ENCODE data around the gene STX16. TPM values are rescaled to one million over a fixed set of nuclear protein-coding genes. Genes with fewer than 3 reads are reported as not detected.

The STX16 gene
- total RNA-seq, 1 donor from 2014 or later = 32.4 TPM

GRCh38 chr20:58714340-58714922 is 63.3 kb downstream of the STX16 start:
- Histone ChIP-seq H3K4me1 (ENCODE audit: control insufficient read depth in 3 of 3, insufficient read depth in 3 of 3, low read length in 3 of 3) (no peaks in the 10 kb centered on the region), H3K27me3 (ENCODE audit: control insufficient read depth in 3 of 3, insufficient read depth in 3 of 3, low read length in 3 of 3) (peaks cover 1 to 5% (median 4%) of the 10 kb centered on the region in 3 donors), H3K9me3 (ENCODE audit: control insufficient read depth in 3 of 3, low read length in 3 of 3) (no peaks in the 10 kb centered on the region), H3K27ac (ENCODE audit: low read depth, low read length) (no peak overlapping the region), H3K36me3 (ENCODE audit: control insufficient read depth in 3 of 3, insufficient read depth in 3 of 3, low read length in 3 of 3) (peaks cover 5 to 10% (median 5%) of the 10 kb centered on the region in 3 donors), H3K4me3 (ENCODE audit: low read length in 3 of 3) (no peak overlapping the region), H3K9ac (ENCODE audit: low read depth in 1 of 3, low read length in 3 of 3) (no peak overlapping the region)

GRCh38 chr20:58714923-58715351 is 63.9 kb downstream of the STX16 start:
- no peak overlapping the region for H3K27ac ChIP-seq (ENCODE audit: low read depth, low read length)
- peaks cover 3 to 6% (median 5%) of the 10 kb centered on the region in 3 donors for H3K36me3 ChIP-seq (ENCODE audit: control insufficient read depth in 3 of 3, insufficient read depth in 3 of 3, low read length in 3 of 3)
- no peak overlapping the region for H3K9ac ChIP-seq (ENCODE audit: low read depth in 1 of 3, low read length in 3 of 3)
- H3K27me3 ChIP-seq (ENCODE audit: control insufficient read depth in 3 of 3, insufficient read depth in 3 of 3, low read length in 3 of 3) = peaks cover 4 to 8% (median 8%) of the 10 kb centered on the region in 3 donors
- H3K9me3 ChIP-seq (ENCODE audit: control insufficient read depth in 3 of 3, low read length in 3 of 3) = no peaks in the 10 kb centered on the region
- no peak overlapping the region for H3K4me3 ChIP-seq (ENCODE audit: low read length in 3 of 3)
- H3K4me1 ChIP-seq (ENCODE audit: control insufficient read depth in 3 of 3, insufficient read depth in 3 of 3, low read length in 3 of 3) = no peaks in the 10 kb centered on the region

DNA sequence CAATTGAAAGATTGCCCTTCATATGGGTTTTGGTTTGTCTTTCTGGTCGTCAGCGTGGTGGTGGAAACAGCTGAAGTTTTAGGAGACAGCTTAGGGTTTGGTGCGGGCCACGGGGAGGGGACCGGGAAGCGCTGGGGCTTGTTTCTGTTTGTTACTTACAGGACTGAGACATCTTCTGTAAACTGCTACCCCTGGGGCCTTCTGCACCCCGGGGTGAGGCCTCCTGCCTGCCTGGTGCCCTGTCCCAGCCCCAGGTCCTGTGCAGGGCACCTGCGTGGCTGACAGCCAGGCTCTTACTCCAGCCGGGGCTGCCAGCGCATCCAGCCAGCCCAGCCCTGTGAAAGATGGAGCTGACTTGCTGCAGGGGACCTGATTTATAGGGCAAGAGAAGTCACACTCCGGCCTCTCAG is 64.3 kb downstream of the STX16 start:
- no peaks in the 10 kb centered on the region for H3K9me3 ChIP-seq (ENCODE audit: control insufficient read depth in 3 of 3, low read length in 3 of 3)
- H3K27ac ChIP-seq (ENCODE audit: low read depth, low read length) = no peak overlapping the region
- H3K9ac ChIP-seq (ENCODE audit: low read depth in 1 of 3, low read length in 3 of 3) = no peak overlapping the region
- peaks cover 3 to 6% (median 5%) of the 10 kb centered on the region in 3 donors for H3K36me3 ChIP-seq (ENCODE audit: control insufficient read depth in 3 of 3, insufficient read depth in 3 of 3, low read length in 3 of 3)
- peaks cover 4 to 13% (median 11%) of the 10 kb centered on the region in 3 donors for H3K27me3 ChIP-seq (ENCODE audit: control insufficient read depth in 3 of 3, insufficient read depth in 3 of 3, low read length in 3 of 3)
- no peaks in the 10 kb centered on the region for H3K4me1 ChIP-seq (ENCODE audit: control insufficient read depth in 3 of 3, insufficient read depth in 3 of 3, low read length in 3 of 3)
- H3K4me3 ChIP-seq (ENCODE audit: low read length in 3 of 3) = no peak overlapping the region

GRCh38 chr20:58715801-58716475 is 64.9 kb downstream of the STX16 start:
- Histone ChIP-seq H3K4me1 (ENCODE audit: control insufficient read depth in 3 of 3, insufficient read depth in 3 of 3, low read length in 3 of 3) (no peaks in the 10 kb centered on the region), H3K9me3 (ENCODE audit: control insufficient read depth in 3 of 3, low read length in 3 of 3) (no peaks in the 10 kb centered on the region), H3K27me3 (ENCODE audit: control insufficient read depth in 3 of 3, insufficient read depth in 3 of 3, low read length in 3 of 3) (peaks cover 4 to 14% (median 11%) of the 10 kb centered on the region in 3 donors), H3K36me3 (ENCODE audit: control insufficient read depth in 3 of 3, insufficient read depth in 3 of 3, low read length in 3 of 3) (peaks cover 3 to 6% (median 5%) of the 10 kb centered on the region in 3 donors), H3K4me3 (ENCODE audit: low read length in 3 of 3) (no peak overlapping the region), H3K27ac (ENCODE audit: low read depth, low read length) (no peak overlapping the region), H3K9ac (ENCODE audit: low read depth in 1 of 3, low read length in 3 of 3) (no peak overlapping the region)

GRCh38 chr20:58716476-58717277 is 65.6 kb downstream of the STX16 start:
- Histone ChIP-seq H3K9me3 (ENCODE audit: control insufficient read depth in 3 of 3, low read length in 3 of 3) (no peaks in the 10 kb centered on the region), H3K9ac (ENCODE audit: low read depth in 1 of 3, low read length in 3 of 3) (no peak overlapping the region), H3K4me3 (ENCODE audit: low read length in 3 of 3) (no peak overlapping the region), H3K4me1 (ENCODE audit: control insufficient read depth in 3 of 3, insufficient read depth in 3 of 3, low read length in 3 of 3) (no peaks in the 10 kb centered on the region), H3K27me3 (ENCODE audit: control insufficient read depth in 3 of 3, insufficient read depth in 3 of 3, low read length in 3 of 3) (peaks cover 10 to 15% (median 14%) of the 10 kb centered on the region in 3 donors), H3K36me3 (ENCODE audit: control insufficient read depth in 3 of 3, insufficient read depth in 3 of 3, low read length in 3 of 3) (peaks cover 3 to 6% (median 5%) of the 10 kb centered on the region in 3 donors), H3K27ac (ENCODE audit: low read depth, low read length) (no peak overlapping the region)

DNA sequence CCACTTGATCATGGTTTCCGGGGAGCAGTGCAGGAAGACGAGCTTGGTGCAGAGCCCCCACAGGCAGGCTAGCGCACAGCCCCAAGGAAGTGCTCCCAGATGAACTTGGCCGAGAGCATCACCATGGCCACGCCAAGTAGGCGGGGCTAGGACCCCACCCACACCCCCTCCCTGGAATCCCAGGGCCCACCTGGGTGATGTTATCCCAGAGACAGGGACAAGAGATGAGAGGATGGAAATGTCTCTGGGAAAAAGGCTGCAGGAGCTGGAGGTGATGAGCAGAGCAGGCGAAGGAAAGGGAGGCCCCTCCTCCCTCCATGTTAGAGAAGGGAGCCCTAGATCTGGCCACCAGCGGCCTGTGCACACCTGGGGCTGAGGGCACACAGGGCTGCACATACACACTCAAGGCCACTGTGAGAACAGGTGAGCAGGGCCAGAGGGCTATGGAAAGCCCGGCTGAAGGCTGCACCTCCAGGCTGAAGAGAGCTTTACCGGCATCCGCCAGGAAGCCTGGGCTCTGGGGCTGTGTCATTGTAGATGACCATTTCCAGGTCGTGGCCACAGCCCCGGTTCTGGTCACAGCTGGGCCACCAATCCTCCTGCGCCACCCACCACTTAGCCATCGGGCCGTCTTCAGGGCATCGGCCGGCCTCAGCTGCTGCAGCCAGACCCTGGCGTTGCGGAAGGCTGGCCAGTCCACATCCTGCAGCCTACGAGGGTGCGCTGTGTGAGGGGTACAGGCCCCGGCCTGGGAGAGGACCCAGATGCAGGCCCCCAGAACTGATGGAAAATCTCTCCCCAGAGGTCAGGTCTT is 66.4 kb downstream of the STX16 start:
- Histone ChIP-seq H3K9me3 (ENCODE audit: control insufficient read depth in 3 of 3, low read length in 3 of 3) (no peaks in the 10 kb centered on the region), H3K27me3 (ENCODE audit: control insufficient read depth in 3 of 3, insufficient read depth in 3 of 3, low read length in 3 of 3) (peaks cover 18 to 22% (median 20%) of the 10 kb centered on the region in 3 donors), H3K27ac (ENCODE audit: low read depth, low read length) (no peak overlapping the region), H3K4me3 (ENCODE audit: low read length in 3 of 3) (no peak overlapping the region), H3K9ac (ENCODE audit: low read depth in 1 of 3, low read length in 3 of 3) (no peak overlapping the region), H3K4me1 (ENCODE audit: control insufficient read depth in 3 of 3, insufficient read depth in 3 of 3, low read length in 3 of 3) (no peaks in the 10 kb centered on the region), H3K36me3 (ENCODE audit: control insufficient read depth in 3 of 3, insufficient read depth in 3 of 3, low read length in 3 of 3) (peaks cover 3 to 6% (median 5%) of the 10 kb centered on the region in 3 donors)

GRCh38 chr20:58718121-58718563 is 67.1 kb downstream of the STX16 start:
- H3K4me3 ChIP-seq (ENCODE audit: low read length in 3 of 3) = no peak overlapping the region

GRCh38 chr20:58718729-58719128 is 67.6 kb downstream of the STX16 start:
- Histone ChIP-seq H3K9me3 (ENCODE audit: control insufficient read depth in 3 of 3, low read length in 3 of 3) (no peaks in the 10 kb centered on the region), H3K27me3 (ENCODE audit: control insufficient read depth in 3 of 3, insufficient read depth in 3 of 3, low read length in 3 of 3) (peaks cover 24 to 32% (median 30%) of the 10 kb centered on the region in 3 donors), H3K9ac (ENCODE audit: low read depth in 1 of 3, low read length in 3 of 3) (no peak overlapping the region), H3K4me3 (ENCODE audit: low read length in 3 of 3) (no peak overlapping the region), H3K27ac (ENCODE audit: low read depth, low read length) (no peak overlapping the region), H3K4me1 (ENCODE audit: control insufficient read depth in 3 of 3, insufficient read depth in 3 of 3, low read length in 3 of 3) (no peaks in the 10 kb centered on the region), H3K36me3 (ENCODE audit: control insufficient read depth in 3 of 3, insufficient read depth in 3 of 3, low read length in 3 of 3) (peaks cover 3 to 6% (median 5%) of the 10 kb centered on the region in 3 donors)

More at GRCh38 chr20:58718121-58718563, 67.1 kb downstream of the STX16 start:
- Histone ChIP-seq H3K36me3 (ENCODE audit: control insufficient read depth in 3 of 3, insufficient read depth in 3 of 3, low read length in 3 of 3) (peaks cover 3 to 6% (median 5%) of the 10 kb centered on the region in 3 donors), H3K4me1 (ENCODE audit: control insufficient read depth in 3 of 3, insufficient read depth in 3 of 3, low read length in 3 of 3) (no peaks in the 10 kb centered on the region), H3K27me3 (ENCODE audit: control insufficient read depth in 3 of 3, insufficient read depth in 3 of 3, low read length in 3 of 3) (peaks cover 24 to 27% (median 24%) of the 10 kb centered on the region in 3 donors), H3K27ac (ENCODE audit: low read depth, low read length) (no peak overlapping the region), H3K9me3 (ENCODE audit: control insufficient read depth in 3 of 3, low read length in 3 of 3) (no peaks in the 10 kb centered on the region), H3K9ac (ENCODE audit: low read depth in 1 of 3, low read length in 3 of 3) (no peak overlapping the region)

- Histone ChIP-seq H3K9ac (ENCODE audit: low read depth in 1 of 3, low read length in 3 of 3) (no peak overlapping the region), H3K4me3 (ENCODE audit: low read length in 3 of 3) (no peak overlapping the region), H3K27ac (ENCODE audit: low read depth, low read length) (no peak overlapping the region), H3K9me3 (ENCODE audit: control insufficient read depth in 3 of 3, low read length in 3 of 3) (no peaks in the 10 kb centered on the region), H3K36me3 (ENCODE audit: control insufficient read depth in 3 of 3, insufficient read depth in 3 of 3, low read length in 3 of 3) (peaks cover 2 to 6% (median 3%) of the 10 kb centered on the region in 3 donors), H3K4me1 (ENCODE audit: control insufficient read depth in 3 of 3, insufficient read depth in 3 of 3, low read length in 3 of 3) (no peaks in the 10 kb centered on the region), H3K27me3 (ENCODE audit: control insufficient read depth in 3 of 3, insufficient read depth in 3 of 3, low read length in 3 of 3) (peaks cover 24 to 33% (median 31%) of the 10 kb centered on the region in 3 donors)
Observed at GRCh38 chr20:58719258-58719657, 68.2 kb downstream of the STX16 start.

Measured in skeletal muscle tissue (tissue), 4 donors.